H1 (cell line): ENCODE measurements around the gene ZBED5.

ENCODE experiments used
- ATF2 ChIP-seq: IDR thresholded peaks from 2 replicates; pipeline ENCODE4 v1.6.1; 2012; ENCODE audit warnings: low read length, inconsistent platforms
- ATF3 ChIP-seq: IDR thresholded peaks from 2 replicates; pipeline ENCODE4 v1.6.1; 2011; ENCODE audit warnings: low read depth, mild to moderate bottlenecking, low read length; ENCODE audit not compliant: insufficient read depth
- CEBPB ChIP-seq: IDR thresholded peaks from 2 replicates; pipeline ENCODE4 v1.6.1; 2012; ENCODE audit warnings: low read depth, low read length
- CHD2 ChIP-seq: IDR thresholded peaks from 2 replicates; pipeline ENCODE4 v1.6.1; 2012; ENCODE audit warnings: low read length, improper control_type of control experiment
- CTCF ChIP-seq, 3 experiments: IDR thresholded peaks; 1 replicate in 2 of 3; 2 replicates in 1 of 3; pipeline versions ENCODE4 v1.5.1 to v1.6.1; 2011; ENCODE audit warnings: low read length in 3 of 3, mild to moderate bottlenecking in 3 of 3, inconsistent platforms in 2 of 3, low read depth in 1 of 3, moderate library complexity in 1 of 3; ENCODE audit not compliant: insufficient read depth in 1 of 3; ENCODE audit errors: control extremely low read depth in 1 of 3
- FOSL1 ChIP-seq: IDR thresholded peaks from 2 replicates; pipeline ENCODE4 v1.6.1; 2011; ENCODE audit warnings: mild to moderate bottlenecking, low read depth, low read length, moderate library complexity; ENCODE audit not compliant: insufficient read depth
- GABPA ChIP-seq: IDR thresholded peaks from 2 replicates; pipeline ENCODE4 v1.6.1; 2011; ENCODE audit warnings: mild to moderate bottlenecking, low read length, moderate library complexity, borderline replicate concordance; ENCODE audit not compliant: insufficient read depth
- KDM1A ChIP-seq: fragments of 200-600, 300-600 bp; sonication (generic); IDR thresholded peaks from 2 replicates; pipeline ENCODE4 v1.7.1; 2016; ENCODE audit warnings: mild to moderate bottlenecking, low read length, borderline replicate concordance
- MAFK ChIP-seq: IDR thresholded peaks from 2 replicates; pipeline ENCODE4 v1.6.1; 2012; ENCODE audit warnings: low read depth, mild to moderate bottlenecking, improper control_type of control experiment, low read length
- POLR2A ChIP-seq, 2 experiments: IDR thresholded peaks; 1 replicate in 1 of 2; 2 replicates in 1 of 2; pipeline ENCODE4 v1.6.1; 2011; ENCODE audit warnings: low read depth in 2 of 2, low read length in 2 of 2, mild to moderate bottlenecking in 2 of 2; ENCODE audit errors: control extremely low read depth in 1 of 2
- SP4 ChIP-seq: IDR thresholded peaks from 2 replicates; pipeline ENCODE4 v1.6.1; 2012; ENCODE audit warnings: low read length, inconsistent platforms

- peak; percentile 51; the same call in 1 of the 2 replicates for TF ChIP-seq SP4
- TF ChIP-seq CEBPB: no peak
- peak; percentile 99 to 100 for TF ChIP-seq POLR2A (IDR thresholded peaks at IDR 0.05; ENCODE audit: control extremely low read depth in 1 of 2, low read depth in 2 of 2, low read length in 2 of 2)
- no peak for TF ChIP-seq MAFK
- no peak for TF ChIP-seq CTCF (IDR thresholded peaks at IDR 0.05; ENCODE audit: control extremely low read depth in 1 of 3, insufficient read depth in 1 of 3, low read depth in 1 of 3, low read length in 3 of 3)
- no peak for TF ChIP-seq KDM1A
- TF ChIP-seq ATF2: peak; percentile 92; the same call in 1 of the 2 replicates
- peak; percentile 92 for TF ChIP-seq FOSL1
- TF ChIP-seq GABPA: no peak
- no peak for TF ChIP-seq ATF3
- no peak; the same call in none of the 2 replicates for TF ChIP-seq CHD2
These were observed 49.1 kb downstream of the ZBED5 start, which contains the start of gene EIF4G2 for GRCh38 chr11:10808553-10809372.
